NCI-H345 treated with DMSO at 0.1 percent for 48 hours (cell line): ENCODE measurements around the gene ANO2.
"Not testable (repeated sequence)": the region's sequence is repeated elsewhere in the genome, so short reads cannot be mapped to it uniquely, and the experiment has no call there.

Experiments used
- DNase-seq: peaks from one replicate; lab custom pipeline; 2025; ENCODE audit not compliant: unreplicated experiment; lab: John Stamatoyannopoulos, UW

The ANO2 gene

DNA sequence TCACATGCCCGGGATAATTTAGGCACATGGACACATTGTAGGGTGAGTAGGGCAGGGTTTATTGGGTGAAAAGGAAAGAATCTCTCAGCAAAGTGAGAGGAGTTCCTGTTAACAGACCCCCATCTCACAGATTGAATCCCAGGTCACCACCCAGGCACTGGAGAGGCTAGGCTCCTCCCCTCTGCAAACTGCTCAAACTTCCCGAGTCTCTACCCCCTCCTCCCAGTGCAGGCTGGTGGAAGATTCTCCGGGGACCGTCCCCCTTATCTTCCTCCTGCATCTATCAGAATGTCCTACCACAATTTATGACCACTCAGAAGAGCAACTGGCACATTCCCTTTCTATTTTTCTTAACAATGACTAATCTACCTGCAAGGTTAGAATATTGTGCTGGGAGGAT is 387.2 kb downstream of the ANO2 start:
- no peak for DNase-seq

DNA sequence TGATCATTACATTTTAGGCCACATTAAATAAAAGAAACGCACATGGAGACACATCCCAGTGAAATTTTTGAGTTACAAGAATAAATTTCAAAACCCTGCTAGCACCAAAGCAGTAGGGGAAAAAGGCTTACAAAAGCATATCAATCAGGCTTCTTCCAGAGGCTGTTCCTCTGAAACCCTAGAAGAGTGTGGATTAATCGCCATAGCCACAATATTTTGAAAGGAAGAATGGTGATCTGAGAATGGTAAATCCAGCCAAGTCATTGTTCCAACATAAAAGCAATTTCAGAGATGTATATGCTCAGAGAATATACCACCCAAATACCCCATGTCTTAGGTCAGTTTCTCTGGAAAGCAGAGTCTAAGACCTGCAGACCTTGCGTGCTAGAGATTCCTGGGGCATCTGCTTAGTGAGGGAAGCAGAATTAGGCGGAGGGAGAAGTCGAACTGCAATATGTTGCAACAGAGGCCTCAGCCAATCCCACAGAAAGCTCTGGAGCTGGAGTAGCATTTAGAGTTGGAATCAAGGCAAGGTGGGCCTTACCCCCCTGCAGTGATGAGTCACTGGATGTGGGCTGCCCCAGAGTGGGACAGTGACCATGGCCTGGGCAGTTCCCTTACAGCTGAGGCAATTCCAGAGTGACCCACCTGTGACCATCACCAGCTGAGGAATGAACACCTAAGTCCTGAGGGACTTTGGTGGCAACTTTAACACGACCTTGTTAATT is 387.9 kb downstream of the ANO2 start:
- no peak for DNase-seq

DNA sequence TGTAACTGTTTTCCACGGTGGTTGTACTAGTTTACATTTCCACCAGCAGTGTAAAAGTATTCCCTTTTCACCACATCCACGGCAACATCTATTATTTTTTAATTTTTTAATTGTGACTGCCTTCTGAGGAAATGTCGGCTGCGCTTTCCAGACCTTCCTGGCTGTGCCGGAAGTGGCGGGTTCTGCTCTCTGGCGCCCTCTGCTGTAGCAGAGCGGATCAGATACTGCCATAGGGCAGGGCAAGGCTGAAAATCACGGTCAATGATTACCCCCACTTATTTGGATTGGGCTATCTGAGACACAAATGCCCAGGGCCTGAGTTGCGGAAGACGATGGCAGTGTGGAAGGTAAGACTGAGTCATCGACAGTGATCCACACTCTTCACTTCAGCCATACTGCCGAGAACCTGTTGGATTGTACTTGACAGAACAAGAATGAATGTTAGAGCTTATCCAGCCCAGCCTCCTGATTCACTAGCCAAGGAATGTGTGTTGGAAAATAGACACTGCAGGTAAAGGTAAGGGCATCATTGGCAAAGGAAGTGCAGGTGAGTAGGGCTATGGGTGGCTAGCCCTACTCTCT is 388.9 kb downstream of the ANO2 start:
- DNase-seq, result no peak

DNA sequence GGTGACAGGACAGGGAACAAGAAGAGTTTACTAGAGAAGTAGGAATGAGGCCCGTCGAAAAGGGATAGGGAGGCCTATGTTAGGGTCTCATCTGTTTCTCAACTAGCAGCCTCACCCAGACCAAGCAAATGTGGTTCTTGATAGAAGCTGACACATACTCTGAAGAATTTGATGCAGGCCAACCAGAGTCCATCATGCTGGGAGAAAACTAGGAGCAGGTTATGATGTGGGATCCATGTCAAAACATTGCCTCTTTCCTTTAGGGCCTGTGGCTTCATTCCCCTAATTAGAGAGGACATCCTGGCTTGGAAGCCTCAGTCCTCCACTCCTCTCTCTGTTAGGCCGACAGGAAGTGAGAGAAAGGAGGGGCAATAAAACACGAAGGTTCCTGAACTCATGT is 390.3 kb downstream of the ANO2 start:
- DNase-seq, result no peak

DNA sequence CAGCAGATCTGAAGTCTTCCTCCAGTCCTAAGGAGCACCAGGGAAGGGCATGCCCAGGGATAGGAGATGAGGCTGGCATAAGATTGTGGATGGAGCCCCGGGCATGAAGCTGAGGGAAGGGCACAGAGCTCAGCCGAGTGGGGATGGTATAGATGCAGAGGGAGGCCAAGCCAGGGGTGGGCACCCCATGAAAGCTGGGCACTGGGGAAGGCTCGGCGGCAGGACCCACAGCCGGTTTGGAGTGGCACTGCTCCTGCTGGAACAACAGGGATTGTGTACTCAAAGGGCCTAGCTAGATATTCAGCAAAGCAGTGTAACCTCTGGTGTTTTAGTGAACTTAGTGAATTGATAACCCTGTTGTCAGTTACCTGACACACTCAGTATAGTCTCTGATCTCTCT is 396.0 kb downstream of the ANO2 start:
- no peak for DNase-seq

DNA sequence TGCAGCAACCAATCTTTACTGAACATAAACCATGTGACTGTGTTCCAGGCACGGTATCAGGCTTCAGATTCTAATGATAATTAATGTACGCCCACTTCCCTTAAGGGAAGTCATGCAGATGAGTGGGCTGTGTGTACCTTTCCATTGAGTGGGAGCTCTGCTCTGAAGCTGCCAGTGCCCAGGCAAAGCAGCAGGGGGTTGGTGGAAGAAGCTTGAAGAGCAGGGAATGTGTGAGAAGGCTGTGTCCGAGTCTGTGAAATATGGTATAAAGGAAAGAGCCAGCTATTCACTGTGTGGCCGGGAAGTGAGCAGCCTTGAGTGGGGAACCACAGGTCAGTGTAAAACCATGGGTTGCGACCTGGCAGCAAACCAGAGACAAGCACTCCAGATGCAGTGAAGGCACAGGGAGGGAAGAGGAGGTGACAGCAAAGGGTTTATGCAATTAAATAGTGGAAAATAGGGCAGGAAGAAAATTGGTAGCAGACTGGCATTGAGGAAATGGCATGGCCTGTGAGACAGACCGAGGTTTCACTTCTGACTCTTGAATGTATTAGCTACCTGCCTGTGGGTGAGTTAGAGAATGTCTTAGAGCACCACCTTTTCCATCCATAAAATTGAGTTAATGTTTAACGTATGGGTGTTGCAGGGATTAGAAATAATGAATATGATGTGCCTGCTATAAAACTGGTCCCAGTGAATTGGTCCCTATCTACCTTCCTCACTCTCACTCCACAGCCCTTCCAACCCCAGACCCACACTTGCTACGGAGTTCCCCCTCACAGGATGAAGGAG is 396.7 kb downstream of the ANO2 start:
- no peak for DNase-seq

DNA sequence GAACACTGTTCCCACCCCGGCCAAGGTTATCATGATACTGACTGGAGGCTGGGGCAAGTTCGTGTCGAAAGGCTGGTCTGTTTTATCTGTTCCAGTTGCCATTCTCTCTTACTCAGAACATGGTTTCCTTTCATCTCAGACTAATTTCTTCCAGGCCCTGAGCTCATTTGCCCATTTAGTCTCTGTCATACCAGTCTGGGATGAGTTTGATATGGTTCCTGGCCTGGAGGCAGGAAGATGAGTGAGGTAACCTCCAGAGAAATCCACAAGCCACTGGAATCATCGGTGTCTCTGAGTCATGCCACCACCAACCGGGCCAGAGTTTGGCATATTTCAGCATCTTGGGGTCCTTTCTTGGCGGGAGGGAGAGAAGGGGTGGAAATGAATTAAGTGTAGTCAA is 398.4 kb downstream of the ANO2 start:
- no peak for DNase-seq

DNA sequence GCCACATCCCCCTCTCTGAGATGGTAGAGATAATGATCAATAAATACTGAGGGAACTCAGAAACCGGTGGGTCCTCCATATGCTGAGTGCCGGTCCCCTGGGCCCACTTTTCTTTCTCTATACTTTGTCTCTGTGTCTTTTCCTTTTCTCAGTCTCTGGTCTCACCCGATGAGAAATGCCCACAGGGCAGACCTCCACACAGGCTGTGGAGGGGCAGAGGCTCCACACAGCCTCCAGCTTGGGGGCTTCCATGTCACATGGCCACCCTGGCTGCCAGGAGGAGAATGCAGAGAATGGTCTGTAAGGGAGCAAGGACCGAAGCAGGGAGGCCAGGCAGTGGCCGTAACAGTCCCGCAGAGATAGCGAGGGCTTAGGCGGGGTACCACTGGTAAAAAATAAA is 407.3 kb downstream of the ANO2 start:
- DNase-seq, result no peak

DNA sequence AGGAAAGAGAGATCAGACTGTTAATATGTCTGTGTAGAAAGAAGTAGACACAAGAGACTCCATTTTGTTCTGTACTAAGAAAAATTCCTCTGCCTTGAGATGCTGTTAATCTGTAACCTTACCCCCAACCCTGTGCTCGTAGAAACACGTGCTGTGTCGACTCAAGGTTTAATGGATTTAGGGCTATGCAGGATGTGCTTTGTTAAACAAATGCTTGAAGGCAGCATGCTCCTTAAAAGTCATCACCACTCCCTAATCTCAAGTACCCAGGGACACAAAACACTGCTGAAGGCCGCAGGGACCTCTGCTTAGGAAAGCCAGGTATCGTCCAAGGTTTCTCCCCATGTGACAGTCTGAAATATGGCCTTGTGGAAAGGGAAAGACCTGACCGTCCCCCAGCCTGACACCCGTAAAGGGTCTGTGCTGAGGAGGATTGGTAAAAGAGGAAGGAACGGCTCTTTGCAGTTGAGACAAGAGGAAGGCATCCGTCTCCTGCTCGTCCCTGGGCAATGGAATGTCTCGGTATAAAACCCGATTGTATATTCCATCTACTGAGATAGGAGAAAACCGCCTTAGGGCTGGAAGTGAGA is 407.9 kb downstream of the ANO2 start:
- DNase-seq, result not testable (repeated sequence)

DNA sequence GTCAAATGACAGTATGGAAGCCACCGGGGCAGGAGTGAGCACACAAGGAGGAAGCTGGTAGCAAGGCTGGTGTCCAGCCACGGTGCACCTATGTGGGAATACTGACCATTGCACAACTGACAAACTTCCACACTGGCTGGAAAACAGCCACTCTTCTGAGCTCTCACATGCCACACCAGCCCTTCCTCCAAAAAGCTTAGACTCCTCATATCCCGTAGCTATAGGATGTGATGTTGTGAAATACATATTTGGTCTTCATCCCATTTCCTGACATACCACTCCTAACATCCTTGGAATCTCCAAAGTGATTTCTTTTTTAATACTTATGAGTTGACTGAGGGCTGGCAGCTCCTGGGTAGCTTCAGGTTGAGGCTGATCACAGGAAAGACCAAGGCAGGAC is 409.5 kb downstream of the ANO2 start:
- no peak for DNase-seq

DNA sequence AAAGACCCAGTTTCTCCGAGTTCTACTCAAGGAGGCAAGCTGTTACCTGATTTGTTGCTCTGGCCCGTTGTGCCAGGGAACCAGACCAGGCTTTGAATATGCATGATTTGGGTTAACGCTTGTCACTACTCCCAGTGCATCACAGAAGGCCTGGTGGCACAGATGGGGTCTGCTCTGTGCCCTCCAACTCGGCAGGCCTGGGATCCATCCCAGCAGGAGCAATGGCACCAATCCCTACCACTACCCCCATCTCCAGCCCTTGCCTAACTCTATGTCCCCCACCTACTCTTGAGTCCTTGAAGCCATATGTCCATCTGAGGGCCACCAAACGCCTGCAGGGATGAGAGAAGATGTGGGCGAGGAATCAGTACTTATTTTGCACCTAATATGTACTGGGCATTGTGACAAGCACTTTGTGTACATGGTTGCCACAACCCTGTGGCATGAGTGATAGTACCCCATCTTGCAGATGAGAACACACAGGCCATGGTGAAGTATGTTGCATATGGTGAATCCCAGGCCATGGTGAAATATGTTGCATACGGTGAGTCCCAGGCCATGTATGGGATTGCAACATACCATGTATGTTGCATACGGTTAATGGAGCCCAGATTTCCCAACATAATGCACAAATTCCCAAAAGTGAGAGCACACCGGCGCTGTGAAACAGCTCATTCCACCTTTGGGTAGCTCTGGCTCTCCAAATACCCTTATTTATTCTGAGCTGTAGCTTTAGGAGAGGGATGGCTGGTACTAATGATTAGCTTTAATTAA is 410.4 kb downstream of the ANO2 start:
- no peak for DNase-seq

DNA sequence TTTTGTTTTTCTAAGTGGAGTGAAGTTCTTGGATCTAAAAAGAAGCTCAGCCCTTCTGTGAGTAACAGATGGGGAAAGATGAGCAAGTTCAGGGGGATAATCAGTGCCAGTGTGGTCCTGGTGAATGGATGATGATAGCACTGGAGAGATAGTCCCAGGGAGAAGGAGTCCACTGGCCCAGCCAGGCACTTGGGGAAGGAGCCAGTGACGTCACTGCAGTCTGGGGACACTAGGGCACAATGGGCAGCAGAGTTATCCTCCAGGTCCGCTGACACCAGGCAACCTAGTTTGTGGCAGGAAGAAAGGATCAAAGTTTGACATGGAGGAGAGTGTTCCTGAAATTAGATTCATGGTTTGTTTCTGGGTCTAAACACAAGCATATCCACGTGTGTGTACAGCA is 411.7 kb downstream of the ANO2 start:
- DNase-seq, result no peak

DNA sequence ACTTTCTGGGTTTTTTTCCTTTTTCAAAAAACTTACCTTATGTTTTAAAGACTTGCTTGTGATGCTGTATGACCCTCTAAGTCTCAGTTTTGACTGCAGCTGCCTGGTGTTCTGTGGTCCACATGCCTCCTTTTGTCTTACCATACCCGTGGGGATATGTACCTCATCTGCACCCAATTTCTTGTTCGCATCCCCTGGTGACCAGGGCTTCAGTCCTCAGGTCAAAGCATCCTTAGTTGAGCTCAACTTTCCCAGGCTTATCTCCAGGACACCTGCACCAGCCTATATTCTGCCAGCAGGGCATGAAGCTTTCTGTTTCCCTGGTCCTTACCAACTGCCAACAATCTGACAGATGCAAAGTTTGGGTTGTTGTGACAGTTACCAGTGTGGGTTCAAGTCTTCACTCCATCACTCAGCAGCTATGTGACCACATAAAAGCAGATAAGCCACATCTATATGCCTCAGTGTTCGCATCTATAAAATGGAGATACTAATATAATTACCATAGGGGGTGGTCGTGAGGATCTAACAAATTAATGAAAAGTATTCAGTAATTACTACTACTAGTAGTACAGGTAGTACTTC is 419.2 kb downstream of the ANO2 start:
- DNase-seq, result no peak

DNA sequence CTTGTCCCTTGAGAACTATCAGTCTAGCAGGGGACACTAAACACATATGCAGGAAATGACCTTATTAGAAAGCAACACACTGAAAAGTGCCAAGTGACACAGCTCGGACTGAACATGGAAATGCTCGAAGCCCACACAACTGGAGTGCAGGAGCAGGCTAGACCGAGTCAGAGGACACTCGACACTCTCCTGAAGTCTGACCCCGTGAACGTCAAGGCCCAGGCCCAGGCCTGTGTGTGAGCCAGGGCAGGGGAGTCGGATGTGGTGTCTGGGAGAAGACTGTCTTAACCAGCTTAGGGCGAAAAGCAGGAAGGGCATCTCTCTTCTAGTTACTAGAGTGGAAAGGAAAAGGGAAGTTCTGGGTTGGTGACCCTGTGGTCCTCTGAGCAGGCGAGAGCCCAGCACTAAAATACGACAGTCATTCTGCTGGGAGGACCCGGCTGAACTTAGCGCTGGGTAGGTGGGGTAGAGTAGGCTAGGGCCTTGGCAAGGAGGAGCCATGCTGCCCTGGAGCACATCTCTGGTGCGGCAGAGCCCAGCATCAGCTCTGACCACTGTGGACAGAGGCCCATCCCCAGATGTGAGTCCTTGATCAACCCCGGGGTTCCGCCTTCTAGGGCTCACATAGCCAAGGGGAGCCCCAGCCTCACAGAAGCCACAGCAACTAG is 420.2 kb downstream of the ANO2 start:
- DNase-seq, result no peak

DNA sequence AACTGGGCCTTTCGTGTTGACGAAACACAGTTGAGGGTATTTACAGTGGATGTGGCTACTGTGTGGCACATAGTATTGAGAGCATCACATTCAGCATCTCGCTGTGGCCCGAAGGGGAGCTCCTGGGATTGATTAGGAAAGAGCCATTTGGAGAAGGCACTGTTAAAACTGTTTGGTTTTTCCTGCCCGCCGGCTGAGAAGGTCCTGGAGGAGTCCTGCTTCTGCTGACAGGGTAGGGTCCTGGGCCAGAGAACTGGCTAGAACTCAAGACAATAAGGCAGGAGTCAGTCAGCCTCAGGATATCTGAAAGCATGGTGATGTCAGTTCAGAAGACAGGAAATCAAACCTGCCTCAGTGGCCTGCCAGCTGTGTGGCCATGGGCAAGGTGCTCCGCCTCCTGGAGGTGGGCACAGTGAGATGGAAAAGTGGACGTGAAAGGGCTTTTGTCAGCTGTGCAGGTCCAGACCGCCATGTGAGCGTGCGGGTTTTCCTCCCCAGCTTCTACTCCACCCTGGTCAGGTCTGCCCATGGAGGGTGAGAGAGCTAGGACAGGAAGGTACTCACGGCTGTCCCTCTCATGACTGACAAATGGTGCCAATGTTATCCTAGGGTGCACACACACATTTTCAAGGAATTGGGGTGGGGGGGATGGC is 420.8 kb downstream of the ANO2 start:
- DNase-seq, result no peak

DNA sequence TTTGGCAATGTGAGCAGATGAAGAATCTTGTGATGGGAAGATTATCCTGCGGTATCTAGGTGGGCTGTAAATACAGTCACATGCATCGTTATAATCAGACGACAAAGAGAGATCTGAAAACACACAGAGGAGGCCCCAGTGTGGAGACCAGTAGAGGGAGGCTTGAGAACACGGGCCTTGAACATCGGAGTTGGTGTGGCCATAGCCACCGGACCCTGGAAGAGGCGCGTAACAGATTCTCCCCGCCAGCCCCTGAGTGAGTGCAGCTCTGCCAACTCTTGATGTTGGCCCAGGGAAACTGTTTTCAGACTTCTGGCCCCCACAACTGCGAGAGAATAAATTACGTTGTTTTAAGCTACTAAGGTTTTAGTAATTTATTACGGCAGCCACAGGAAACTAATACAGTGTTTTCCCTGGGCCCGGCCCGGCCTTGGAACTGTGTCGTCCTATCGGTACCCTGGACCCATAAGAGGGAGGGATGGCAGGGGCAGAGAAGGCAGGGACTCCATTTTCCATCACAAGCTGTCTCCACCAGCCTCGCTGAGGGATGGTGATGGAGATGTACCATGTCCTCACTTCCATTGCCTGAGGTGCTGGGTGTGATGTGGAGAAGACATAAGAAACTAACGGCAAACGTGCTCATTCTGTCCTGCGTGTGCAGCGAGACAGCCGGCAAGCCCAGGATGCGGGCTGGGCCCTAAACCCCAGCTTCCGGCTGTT is 421.5 kb downstream of the ANO2 start:
- DNase-seq, result no peak

DNA sequence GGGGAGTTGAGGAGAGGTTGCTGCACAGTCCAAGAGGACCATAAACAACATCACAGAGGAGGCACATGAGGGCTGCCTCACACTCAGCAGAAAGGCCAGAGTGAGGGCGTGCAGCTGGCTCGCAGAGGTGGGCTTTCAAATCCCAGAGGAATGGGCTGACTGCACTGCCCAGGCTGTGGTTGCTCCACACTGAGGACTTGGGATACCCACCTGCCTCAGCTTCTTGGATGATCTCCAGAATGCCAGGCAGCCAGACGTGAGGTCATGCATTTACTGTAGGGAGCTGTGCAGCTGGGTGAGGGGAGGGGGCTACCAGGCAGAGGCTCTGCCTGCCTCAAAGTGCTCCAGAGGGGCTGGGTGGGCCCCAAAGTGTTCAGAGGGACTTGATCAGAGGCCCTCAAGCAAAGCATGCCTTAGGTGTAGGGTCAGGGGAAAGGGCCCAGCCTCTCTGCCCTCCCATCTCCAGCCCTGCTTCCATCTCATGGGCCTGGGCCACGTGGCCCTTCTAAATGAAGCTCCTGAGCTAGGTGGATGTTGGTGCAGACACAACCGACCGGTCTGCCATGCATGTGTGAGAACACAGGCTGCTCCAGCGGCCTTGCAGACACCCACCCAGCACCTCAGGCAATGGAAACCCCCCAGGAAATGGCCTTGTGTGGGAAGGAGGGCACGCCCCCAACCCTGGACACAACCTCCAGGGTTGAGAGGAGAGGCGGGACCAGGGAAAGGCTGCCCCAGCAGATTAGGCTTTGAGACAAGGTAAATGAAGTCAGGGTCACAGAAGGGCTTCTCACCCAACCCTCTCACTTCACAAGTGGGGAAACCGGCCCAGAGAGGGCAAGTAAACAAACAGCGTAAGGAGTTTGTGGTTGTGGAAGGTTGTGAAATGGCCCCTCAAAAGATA is 422.4 kb downstream of the ANO2 start:
- no peak for DNase-seq
